ENCODE data around the gene CCDC97. TPM values are rescaled to one million over a fixed set of nuclear protein-coding genes. Genes with fewer than 3 reads are reported as not detected.
A peak's percentile ranks its signal among the peaks of the same experiment; 100 is the strongest.

The CCDC97 gene
- total and polyA plus RNA-seq, 11 donors = 10.0 to 22.2 (median 14.2) TPM

DNA sequence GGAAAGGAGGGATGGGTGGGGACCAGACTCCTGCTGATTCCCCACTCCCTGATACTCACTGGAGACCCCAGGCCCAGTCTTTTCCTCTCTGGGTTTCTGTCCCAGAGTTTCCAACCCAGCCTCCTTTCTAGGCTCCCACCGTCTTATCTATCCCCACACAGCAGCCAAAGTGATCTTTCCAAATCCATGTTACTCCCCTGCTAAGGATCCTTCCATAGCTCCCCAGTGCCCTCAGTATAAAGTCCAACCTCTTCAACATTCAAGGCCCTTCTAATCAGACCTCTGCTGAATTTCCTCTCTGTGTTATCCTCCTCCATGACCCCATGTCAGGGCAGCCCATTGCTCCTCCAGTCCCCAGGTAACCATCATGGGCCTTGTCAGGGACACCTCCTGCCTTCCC lies 45.1 kb downstream of the CCDC97 start:
- ATAC-seq = no peak

DNA sequence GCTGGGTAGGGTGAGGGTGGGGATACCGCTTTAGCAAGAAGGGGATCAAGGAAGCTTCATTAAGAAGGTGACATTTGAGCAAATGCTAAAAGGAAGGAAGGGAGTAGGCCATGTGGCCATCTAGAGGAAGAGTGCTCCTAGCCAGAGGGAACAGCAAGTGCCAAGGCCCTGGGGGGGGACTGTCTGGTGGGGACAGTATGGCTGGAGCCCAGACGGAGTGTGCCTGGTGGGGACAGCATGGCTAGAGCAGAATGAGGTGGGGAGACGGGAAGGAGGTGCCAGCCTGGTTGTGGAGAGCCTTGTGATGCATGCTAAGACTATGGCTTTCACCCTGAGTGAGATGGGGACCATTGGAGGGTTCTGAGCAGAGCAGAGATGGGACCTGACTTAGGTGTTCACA lies 45.8 kb downstream of the CCDC97 start:
- H3K4me1 ChIP-seq = peaks cover 0 to 52% (median 10%) of the 10 kb centered on the region in 12 donors

More for the DNA sequence above, 45.1 kb downstream of the CCDC97 start:
- WGBS, 4 donors = 81 to 92% (median 85%) methylated on average over 1 of the region's 1 CpG
- no peak for DNase-seq
- H3K4me3 ChIP-seq = no peak overlapping the region
- H3K36me3 ChIP-seq = no peaks in the 10 kb centered on the region
- H3K27ac ChIP-seq = peak overlapping the region in 9 of 12 donors; percentile 14 to 96 (median 46)
- H3K4me1 ChIP-seq = peaks cover 0 to 59% (median 16%) of the 10 kb centered on the region in 12 donors
- intact Hi-C loops (cut with DNase I) = loop anchor here in 5 of 10 donors (2.0 to 5.0 kb wide), 3 partner anchors 33 to 148 kb away; no protein-coding TSS in a partner anchor
- no peaks in the 10 kb centered on the region for H3K27me3 ChIP-seq
- TF ChIP-seq, protein P1, sequence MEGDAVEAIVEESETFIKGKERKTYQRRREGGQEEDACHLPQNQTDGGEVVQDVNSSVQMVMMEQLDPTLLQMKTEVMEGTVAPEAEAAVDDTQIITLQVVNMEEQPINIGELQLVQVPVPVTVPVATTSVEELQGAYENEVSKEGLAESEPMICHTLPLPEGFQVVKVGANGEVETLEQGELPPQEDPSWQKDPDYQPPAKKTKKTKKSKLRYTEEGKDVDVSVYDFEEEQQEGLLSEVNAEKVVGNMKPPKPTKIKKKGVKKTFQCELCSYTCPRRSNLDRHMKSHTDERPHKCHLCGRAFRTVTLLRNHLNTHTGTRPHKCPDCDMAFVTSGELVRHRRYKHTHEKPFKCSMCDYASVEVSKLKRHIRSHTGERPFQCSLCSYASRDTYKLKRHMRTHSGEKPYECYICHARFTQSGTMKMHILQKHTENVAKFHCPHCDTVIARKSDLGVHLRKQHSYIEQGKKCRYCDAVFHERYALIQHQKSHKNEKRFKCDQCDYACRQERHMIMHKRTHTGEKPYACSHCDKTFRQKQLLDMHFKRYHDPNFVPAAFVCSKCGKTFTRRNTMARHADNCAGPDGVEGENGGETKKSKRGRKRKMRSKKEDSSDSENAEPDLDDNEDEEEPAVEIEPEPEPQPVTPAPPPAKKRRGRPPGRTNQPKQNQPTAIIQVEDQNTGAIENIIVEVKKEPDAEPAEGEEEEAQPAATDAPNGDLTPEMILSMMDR (IDR thresholded peaks at IDR 0.05) = no peak
- TF ChIP-seq POLR2A (IDR thresholded peaks at IDR 0.05) = no peak
- H3K9me3 ChIP-seq = no peaks in the 10 kb centered on the region

DNA sequence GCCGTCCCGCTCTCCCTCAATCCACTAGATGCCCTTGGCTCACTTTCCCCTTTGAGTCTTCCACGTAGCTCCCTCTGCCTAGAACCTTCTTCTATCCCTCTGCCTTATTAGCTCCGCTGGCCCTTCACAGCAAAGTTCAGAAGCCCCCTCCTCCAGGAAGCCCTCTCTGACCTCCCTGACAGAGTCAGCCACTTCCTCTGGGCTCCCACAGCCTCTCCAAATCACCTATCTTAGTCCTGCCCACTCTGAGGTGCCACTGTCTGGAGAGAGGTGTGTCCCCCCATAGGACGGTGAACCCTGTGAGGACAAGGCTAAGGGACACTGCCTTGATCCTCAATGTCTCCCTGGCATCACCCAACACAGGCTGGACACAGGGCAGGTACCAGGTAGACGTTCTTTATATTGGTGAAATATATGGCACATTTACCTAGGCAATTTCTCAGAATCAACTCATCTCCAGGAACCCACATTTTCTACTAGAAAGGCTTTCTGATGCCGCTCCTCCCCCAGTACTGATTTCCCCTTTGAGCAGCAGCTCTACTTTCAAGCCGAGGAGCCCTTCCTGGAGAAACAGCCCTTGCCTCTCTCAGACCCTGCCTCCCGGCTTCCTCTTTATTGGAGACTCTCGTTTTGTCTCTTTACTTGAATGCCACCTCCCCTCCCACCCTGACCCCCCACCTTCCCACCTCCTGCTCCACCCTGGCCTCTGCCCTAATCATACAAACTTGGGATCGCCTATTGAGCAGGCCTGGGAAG lies 47.2 kb downstream of the CCDC97 start:
- no peak for DNase-seq
- Histone ChIP-seq H3K27ac (peak overlapping the region in 1 of 12 donors; percentile 77), H3K27me3 (no peaks in the 10 kb centered on the region), H3K36me3 (no peaks in the 10 kb centered on the region), H3K9me3 (no peaks in the 10 kb centered on the region), H3K4me1 (peaks cover 0 to 47% (median 8%) of the 10 kb centered on the region in 12 donors), H3K4me3 (no peak overlapping the region)
- no peak for TF ChIP-seq POLR2A (IDR thresholded peaks at IDR 0.05)
- TF ChIP-seq, protein P1 (IDR thresholded peaks at IDR 0.05) = no peak
- intact Hi-C loops (cut with DNase I) = loop anchor here in 4 of 10 donors (5.0 kb wide), 1 partner anchor 35 kb away; no protein-coding TSS in a partner anchor
- no peak for ATAC-seq
- 79 to 82% (median 81%) methylated on average over 11 of the region's 11 CpGs for WGBS, 4 donors

More for the DNA sequence above, 45.8 kb downstream of the CCDC97 start:
- Histone ChIP-seq H3K4me3 (no peak overlapping the region), H3K27ac (peak overlapping the region in 8 of 12 donors; percentile 6 to 96 (median 40)), H3K9me3 (no peaks in the 10 kb centered on the region), H3K36me3 (no peaks in the 10 kb centered on the region), H3K27me3 (no peaks in the 10 kb centered on the region)
- 66 to 74% (median 70%) methylated on average over 3 of the region's 3 CpGs for WGBS, 4 donors
- intact Hi-C loops (cut with DNase I) = loop anchor here in 5 of 10 donors (2.0 to 5.0 kb wide), 3 partner anchors 34 to 149 kb away; no protein-coding TSS in a partner anchor
- no peak for ATAC-seq
- TF ChIP-seq, protein P1 (IDR thresholded peaks at IDR 0.05) = no peak
- TF ChIP-seq POLR2A (IDR thresholded peaks at IDR 0.05) = no peak
- DNase-seq = no peak

DNA sequence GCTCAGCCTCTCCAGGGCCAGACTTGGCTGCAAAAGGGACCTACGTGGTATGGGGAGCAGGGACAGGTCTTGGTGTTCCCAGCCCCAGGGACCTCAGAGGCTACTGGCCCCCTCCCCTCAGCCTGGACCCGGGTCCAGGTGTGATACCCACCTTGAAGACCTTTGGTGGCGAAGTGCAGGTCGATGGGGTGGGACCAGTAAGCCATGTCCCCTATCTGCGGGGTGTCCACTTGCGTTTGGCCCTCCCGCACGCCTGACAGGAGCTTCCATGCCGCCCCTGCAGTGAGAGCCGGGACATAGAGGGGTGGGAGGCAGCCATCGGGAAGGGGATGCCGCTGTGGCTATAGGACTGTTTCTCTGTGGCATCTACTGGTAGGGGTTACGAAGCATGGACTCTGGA lies 47.8 kb downstream of the CCDC97 start:
- TF ChIP-seq, protein P1 (IDR thresholded peaks at IDR 0.05) = no peak
- TF ChIP-seq POLR2A (IDR thresholded peaks at IDR 0.05) = no peak
- DNase-seq (no peak), ATAC-seq (no peak)
- H3K4me1 ChIP-seq = peaks cover 0 to 47% (median 5%) of the 10 kb centered on the region in 12 donors
- H3K9me3 ChIP-seq = no peaks in the 10 kb centered on the region
- no peaks in the 10 kb centered on the region for H3K27me3 ChIP-seq
- intact Hi-C loops (cut with DNase I) = loop anchor here in 4 of 10 donors (5.0 kb wide), 1 partner anchor 35 kb away; no protein-coding TSS in a partner anchor
- H3K36me3 ChIP-seq = no peaks in the 10 kb centered on the region
- no peak overlapping the region for H3K4me3 ChIP-seq
- H3K27ac ChIP-seq = peak overlapping the region in 1 of 12 donors; percentile 77
- 93 to 97% (median 94%) methylated on average over 12 to 13 of the region's 13 CpGs for WGBS, 4 donors

Measured in heart left ventricle (tissue), 16 donors.